ENCODE data around the gene CLEC3A.
"Not testable (repeated sequence)": the region's sequence is repeated elsewhere in the genome, so short reads cannot be mapped to it uniquely, and the experiment has no call there.

The CLEC3A gene

GRCh38 chr16:78034530-78034929 is 12.2 kb downstream of the CLEC3A start:
- DNase-seq: no peak

GRCh38 chr16:78035012-78035411 is 12.7 kb downstream of the CLEC3A start:
- DNase-seq: no peak

- DNase-seq: no peak
Observed at GRCh38 chr16:78040396-78040795, 18.0 kb downstream of the CLEC3A start.

- DNase-seq: peak; percentile 3
Observed at GRCh38 chr16:78045865-78046581, 23.7 kb downstream of the CLEC3A start.

GRCh38 chr16:78048319-78048718 is 26.0 kb downstream of the CLEC3A start:
- DNase-seq: no peak

- no peak for DNase-seq
Observed at GRCh38 chr16:78050734-78051400, 28.5 kb downstream of the CLEC3A start.

- DNase-seq: no peak
Observed at GRCh38 chr16:78057803-78058564, 35.6 kb downstream of the CLEC3A start.

GRCh38 chr16:78059806-78060205 is 37.5 kb downstream of the CLEC3A start:
- DNase-seq: not testable (repeated sequence)

- DNase-seq: no peak
Observed at GRCh38 chr16:78060295-78060694, 37.9 kb downstream of the CLEC3A start.

- DNase-seq: no peak
Observed at GRCh38 chr16:78060809-78061208, 38.5 kb downstream of the CLEC3A start.

GRCh38 chr16:78065319-78065718 is 43.0 kb downstream of the CLEC3A start:
- no peak for DNase-seq

GRCh38 chr16:78069913-78070312 is 47.6 kb downstream of the CLEC3A start:
- DNase-seq: no peak

GRCh38 chr16:78072275-78072674 is 49.9 kb downstream of the CLEC3A start:
- DNase-seq: no peak

GRCh38 chr16:78075800-78076199 is 53.5 kb downstream of the CLEC3A start:
- no peak for DNase-seq

GRCh38 chr16:78081341-78081740 is 59.0 kb downstream of the CLEC3A start:
- DNase-seq: no peak

Measured in T1000 (cell line).